DMS153 treated with DMSO at 0.1 percent for 48 hours (cell line): ENCODE measurements around the gene MICALL2.
A peak's percentile ranks its signal among the peaks of the same experiment; 100 is the strongest.

Experiments
- DNase-seq: peaks from one replicate; lab custom pipeline; 2025; ENCODE audit not compliant: unreplicated experiment; lab: John Stamatoyannopoulos, UW

The MICALL2 gene

DNA sequence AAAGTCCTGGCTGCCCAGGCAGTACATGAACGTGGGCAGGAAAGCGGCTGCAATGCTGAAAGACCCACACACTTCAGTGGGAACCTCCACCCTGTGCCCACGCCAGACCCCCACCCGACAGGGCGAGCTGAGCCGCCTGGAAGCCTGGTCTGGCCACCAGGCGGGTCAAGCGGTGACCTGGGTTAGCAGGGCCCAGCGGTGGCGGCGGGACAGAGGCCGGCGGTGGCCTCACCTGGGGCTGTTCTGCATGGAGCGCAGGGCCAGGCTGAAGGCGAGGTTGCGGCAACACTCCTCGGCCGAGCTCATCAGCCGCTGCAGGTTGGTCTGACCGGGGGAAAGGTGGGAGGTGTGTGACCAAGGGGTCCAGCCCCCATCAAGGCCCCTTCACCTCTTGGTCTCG lies 11.6 kb upstream of the MICALL2 start:
- DNase-seq: no peak

- no peak for DNase-seq
These were observed 9.5 kb upstream of the MICALL2 start for GRCh38 chr7:1468643-1469298.

GRCh38 chr7:1468203-1468602 lies 8.9 kb upstream of the MICALL2 start:
- DNase-seq: no peak

DNA sequence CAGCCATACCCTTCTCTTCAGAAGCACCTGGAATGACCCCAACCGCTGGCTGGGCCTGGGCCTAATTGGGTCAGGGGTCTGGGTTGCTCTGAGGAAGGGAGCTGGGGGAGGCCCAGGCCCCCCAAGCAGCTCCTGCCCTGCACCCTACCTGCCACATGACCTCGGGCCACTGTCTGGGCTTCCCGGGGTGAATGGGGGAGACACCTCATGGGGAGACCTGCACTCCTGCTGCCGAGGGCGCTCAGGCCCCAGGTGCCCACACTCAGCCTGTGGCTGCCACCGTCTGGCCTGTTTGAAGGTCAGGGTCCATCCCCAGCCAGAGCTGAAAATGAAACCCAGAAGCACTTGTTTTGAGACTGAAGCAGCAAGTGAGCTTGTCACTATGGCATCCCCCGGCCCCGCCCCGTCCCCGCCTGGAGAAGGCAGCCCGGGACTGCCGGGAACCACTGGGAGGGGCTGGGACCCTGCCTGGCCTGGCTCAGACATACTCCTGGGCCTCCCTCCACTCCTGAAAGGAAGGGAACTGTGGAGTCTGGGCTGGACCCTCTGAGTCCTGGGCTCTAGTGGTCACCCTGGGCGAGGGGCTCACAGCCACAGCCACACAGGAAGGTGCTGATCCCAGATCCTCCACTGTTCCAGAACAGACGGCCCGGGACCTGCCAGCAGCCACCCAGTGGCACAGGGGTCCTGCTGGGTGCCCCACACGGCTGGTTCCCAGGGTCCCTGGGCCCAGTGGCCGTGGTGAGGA lies 7.4 kb upstream of the MICALL2 start:
- DNase-seq: no peak

DNA sequence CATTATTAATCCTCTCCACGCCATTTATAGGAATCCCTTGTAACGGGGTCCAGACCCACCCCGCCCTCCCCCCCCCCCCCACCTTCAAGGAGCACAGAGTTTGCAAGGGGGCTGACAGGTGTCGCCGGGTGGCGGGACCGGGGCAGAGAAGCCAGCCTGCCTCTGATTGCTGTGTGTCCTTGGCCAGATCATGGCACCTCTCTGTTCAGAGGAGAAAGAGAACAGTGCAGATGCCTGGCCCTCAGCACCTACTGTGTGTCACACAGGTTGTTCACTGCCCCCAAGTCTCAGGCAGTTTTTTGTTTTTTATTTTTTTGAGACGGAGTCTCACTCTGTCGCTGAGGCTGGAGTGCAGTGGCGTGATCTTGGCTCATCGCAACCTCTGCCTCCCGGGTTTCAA lies 5.4 kb upstream of the MICALL2 start:
- DNase-seq: no peak

DNA sequence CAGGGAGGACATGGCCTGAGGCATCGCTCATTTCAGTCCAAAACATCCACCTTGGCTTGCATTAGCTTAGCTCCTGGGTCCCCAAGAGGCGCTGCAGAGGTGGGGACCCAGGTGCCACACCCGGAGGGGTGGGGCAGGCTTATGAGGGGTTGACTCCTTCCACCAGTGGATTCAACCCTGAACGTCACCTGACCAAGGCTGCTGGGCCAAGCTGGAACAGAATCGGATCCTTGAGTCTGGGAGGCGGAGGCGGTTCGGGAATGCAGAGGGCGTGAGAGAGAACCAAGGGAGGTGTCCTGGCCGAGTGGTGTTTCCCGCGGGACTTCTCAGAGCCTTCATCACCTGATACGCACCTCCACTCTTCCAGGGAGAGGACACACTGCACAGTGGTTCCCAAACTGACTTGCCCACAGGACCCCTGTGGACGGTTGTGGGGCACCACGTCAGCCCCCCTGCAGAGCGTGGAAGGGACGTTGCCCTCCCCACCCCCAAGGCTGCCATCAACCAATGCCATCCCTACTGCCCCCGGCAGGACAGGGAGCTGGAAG lies 4.5 kb upstream of the MICALL2 start:
- DNase-seq: no peak

GRCh38 chr7:1461646-1462375 lies 2.5 kb upstream of the MICALL2 start:
- no peak for DNase-seq

GRCh38 chr7:1460821-1461645 lies 1.8 kb upstream of the MICALL2 start:
- no peak for DNase-seq

DNA sequence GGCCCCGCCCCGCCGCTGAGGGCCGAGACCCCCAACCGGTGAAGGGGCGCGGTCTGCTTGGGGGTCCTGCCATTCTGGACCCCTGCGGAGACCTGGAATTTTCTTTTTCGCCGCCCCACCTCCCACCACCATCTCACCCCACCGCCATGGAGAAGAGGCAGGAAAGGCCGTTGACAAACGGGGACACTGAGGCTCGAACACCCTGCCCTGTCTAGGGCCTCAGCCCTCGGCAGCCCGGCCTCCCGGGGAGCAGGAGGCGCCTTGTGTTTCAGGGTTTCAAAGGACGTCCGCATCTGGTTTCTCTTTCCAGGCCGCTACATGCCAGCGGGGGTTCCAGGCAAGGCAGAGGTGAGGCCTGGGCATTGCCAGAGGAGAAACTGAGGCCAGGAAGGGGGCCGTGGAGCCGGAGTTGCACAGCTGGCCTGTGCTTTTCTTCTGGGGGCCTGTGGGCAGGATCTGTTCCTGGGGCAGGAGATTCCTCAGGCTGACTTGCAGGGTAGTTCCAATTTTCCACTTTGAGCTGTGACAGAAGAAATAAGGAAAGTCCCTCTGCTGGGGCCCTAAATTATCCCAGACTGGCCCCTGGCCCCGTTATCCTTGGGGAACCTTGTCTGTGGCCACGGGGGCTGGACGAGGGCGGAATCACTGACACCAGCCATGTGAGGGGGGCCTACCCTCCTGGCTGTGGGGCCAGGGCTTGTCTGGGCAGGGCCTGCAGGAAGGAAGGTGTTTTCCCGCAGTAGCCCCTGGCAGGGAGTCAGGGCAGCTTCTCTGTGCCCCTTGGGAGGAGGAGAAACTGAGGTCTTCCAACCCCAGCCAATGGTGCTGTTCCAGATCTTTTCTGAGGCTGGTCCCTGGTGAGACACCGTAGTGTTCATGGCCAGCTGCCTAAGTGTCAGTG lies 900 bp upstream of the MICALL2 start:
- no peak for DNase-seq

DNA sequence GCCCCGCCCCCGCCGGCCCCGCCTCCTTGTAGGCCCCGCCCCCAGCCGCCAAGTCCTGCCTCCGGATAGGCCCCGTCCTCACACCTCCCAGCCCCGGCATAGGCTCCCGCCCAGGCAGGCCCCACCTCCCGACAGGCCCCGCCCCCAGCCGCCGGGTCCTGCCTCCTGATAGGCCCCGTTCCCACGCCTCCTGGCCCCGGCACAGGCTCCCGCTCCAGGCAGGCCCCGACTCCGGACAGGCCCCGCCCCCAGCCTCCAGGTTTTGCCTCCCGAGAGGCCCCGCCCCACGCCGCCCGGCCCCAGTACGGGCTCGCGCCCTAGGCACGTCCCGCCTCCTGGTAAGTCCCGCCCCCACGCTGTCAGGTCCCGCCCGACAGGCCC lies 232 bp upstream of the MICALL2 start:
- peak; percentile 95 for DNase-seq

DNA sequence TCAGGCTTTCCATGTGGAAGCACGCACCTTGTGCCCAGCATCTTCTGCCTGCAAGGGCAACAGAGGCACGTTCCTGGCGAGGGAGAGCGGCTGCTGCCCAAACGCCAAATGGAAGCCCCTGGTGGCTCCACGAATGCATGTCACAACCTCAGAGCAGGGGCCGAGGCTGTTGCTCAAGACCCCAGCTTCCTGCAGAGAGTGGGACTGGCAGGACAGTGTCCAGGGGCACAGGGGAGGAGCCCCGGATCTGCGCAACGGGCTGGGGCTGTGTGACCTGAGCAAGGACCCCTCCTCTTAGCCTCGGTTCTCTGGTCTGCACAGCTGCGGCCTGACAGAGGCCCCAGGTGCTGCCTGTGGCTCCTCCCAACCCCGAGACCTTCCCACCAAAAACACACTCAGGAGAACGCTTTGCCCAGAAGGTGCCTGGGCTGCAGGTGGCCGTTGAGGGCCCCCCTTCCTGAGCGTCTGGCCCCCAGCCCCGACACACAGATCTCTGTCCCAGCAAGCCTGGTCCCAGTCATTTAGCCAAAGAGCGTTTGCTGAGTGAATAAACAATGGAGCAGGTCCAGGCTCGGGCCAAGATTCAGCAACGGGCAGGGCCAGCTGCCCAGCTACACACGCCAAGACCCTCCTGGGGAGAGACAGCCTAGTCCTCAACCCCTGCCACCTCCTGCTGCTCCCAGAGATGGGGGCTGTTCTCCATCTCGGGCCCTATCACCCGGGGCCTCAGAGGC lies 1.2 kb downstream of the MICALL2 start:
- no peak for DNase-seq

DNA sequence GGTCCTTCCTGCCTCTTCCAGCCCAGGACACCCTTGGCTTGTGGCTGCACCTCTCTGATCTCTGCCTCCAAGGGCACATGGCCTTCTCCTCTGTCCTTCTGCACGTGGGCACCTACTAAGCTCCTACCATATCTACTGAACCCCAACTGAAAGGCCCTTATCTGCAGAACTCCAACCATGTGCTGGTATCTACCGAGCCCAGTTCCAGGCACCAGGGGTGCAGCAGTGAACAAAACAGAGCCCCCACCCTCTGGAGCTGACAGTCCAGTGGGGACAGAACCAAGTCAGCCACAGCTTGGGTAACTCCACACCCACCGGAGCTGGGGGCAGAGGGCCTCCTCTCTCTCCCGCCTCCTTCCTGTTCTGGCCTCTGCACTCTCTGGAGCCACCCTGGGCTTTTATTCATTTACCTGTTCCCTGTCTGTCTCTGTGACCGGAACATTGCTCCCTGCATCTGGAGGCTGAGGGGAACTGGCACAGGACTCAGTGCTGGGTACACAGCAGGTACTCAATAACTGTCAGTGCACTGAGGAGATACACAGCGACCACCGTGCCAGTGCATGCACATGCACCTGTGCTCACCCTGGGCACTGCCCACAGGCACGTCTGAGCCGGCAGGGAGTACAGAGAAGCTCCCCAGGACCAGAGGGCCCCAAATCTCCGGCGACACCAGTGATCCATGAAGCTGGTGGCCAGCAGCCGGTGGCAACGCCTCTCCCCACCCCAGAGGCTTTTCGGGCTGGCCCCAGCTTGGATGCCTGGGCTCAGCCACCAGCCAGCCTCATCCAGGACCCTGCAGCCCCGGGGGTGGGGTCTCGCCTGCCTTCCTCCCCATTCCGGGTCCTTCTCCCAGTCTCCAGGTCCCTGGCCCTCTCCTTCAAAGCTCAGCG lies 2.0 kb downstream of the MICALL2 start:
- DNase-seq: no peak

GRCh38 chr7:1455955-1456354 lies 3.3 kb downstream of the MICALL2 start:
- no peak for DNase-seq

DNA sequence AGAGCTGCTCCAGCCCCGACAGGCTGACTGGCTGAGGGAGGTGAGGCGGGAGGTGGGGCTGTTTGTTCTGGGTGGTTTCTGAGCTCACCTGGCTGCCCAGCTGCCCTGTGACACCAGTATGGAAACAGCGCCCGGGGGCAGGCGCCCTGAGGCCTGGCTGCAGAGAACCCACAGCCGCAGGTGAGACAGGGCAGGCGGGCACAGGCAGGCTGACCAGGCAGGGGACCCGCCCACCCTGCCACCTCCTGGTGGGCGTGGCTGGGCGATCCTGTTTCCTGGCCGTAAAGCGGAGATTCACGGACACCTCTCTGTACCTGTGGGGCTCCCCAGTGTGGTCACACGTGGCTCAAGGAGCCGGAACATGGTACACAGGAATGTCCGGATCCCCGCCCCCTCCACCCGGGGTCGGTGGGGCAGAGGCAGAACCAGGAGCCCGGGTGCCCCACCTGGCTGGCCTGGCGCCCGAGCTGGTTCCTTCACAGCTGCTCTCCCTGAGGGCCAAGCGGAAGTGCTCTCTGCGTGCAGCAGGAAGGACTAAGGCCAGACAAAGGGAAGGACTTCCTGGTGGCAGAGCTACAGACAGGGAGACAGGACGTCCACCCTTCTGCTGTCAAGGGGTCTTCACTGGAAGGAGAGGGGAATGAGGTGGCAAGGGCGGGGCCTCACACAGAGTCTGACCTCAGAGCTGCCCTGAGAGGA lies 3.9 kb downstream of the MICALL2 start:
- peak; percentile 97 for DNase-seq

GRCh38 chr7:1454542-1454941 lies 4.7 kb downstream of the MICALL2 start:
- DNase-seq: no peak

DNA sequence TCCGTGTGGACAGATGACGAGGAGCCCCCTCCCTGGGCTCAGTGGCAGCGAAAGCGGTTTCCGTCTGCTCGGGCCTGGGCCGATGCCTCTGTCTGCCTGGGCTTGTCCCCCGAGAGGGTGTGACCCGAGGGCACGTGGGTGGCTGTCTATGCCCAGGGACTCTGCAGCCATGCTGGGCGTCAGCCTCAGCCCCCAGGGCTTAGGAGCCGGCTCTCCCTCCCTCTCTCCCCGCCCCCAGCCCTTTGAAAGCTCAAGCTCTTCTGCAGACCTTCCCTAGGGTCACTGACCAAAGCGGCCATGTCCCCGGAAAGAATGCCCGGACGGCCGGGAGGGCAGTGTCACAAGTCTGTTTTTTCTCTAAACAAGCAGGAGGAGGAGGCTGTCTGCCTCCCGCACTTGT lies 7.1 kb downstream of the MICALL2 start:
- no peak for DNase-seq

- no peak for DNase-seq
These were observed 8.3 kb downstream of the MICALL2 start for GRCh38 chr7:1450987-1451386.

GRCh38 chr7:1450431-1450830 lies 8.8 kb downstream of the MICALL2 start:
- DNase-seq: no peak
